SH-SY5Y (cell line): ENCODE measurements around the gene SLC29A4.

Experiments used
- GATA2 ChIP-seq: IDR thresholded peaks from 2 replicates; pipeline ENCODE4 v1.6.1; 2011; ENCODE audit warnings: mild to moderate bottlenecking, low read depth, low read length
- GATA3 ChIP-seq: IDR thresholded peaks from 2 replicates; pipeline ENCODE4 v1.6.1; 2011; ENCODE audit warnings: low read depth, mild to moderate bottlenecking, low read length, moderate library complexity

SLC29A4 gene

DNA sequence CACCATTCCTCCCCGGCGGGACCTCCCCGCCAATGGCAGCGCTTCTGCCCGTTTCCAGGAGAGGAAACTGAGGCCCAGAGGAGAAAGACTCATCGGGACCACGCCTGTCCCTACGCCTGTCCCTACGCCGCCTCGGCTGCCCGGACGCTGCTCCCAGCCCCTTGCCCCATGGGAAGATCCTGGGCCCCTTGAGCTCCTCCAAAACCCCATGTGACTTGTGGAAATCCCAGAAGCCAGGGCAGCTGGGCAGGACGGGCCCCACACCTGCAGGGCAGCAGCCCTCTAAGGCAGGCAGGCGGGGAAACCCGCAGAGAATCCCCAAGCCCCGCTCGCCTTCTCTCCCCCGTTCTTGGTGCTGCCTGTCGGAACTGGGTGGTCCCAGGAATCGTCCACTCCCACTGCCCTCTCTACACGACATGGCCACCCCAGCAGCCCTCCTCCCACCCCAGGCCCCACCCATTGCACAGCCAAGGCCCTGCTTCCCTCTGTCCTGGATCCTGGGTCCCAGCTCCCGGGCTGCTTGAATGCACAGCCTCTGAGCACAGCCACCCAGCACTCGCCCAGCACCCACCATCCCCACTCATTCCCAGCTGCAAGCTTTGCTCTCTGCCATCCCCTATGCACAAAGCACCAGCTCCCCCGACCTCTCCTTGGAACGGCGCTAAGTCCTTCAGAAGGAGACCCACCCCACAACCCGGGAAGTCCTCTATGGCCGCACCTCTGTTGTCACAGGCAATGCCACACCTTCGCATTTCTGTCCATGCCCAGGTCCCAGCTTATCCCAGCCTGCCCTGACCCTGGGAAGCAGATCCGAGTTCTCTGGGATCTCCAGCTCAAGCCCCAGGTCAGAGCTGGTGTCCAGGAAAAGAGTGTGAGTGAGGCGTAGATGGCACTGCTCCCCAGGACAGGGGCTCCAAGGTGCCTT, 50.6 kb downstream of the SLC29A4 start:
- no peak for TF ChIP-seq GATA2
- TF ChIP-seq GATA3 = no peak

DNA sequence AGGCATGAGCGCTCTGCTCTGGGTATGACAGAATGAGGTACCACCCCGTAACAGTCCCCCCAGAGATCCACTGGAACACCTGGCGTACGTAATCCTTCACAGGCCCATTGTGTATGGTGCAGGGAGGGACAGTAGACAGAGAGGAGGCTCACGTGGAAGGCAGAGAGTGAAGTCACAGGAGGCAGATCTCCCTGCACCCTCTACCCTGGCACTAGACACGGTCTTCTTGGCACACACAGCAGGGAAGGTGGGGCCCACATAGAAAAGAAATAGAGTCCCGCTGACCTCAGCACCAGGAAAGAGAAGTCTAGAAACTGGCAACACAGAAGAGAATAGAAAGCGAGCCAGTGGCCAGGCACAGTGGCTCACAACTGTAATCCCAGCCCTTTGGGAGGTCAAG, 51.9 kb downstream of the SLC29A4 start:
- no peak for TF ChIP-seq GATA3
- TF ChIP-seq GATA2 = no peak

DNA sequence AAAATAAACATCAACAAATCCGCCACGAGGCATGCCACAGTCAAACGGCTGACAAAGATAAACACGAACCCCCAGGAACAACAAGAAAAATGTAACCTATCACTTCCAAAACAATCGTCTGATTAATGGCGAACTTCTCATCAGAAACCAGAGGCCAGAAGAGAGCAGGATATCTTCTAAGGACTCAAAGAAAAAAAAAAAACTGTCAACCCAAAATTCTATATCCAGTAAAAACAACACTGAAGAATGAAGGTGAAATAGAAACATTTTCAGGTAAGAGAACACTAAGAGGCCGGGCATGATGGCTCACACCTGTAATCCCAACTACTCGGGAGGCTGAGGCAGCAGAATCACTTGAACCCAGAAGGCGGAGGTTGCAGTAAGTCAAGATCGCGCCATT, 54.3 kb downstream of the SLC29A4 start:
- TF ChIP-seq GATA3 (no peak), GATA2 (no peak)

DNA sequence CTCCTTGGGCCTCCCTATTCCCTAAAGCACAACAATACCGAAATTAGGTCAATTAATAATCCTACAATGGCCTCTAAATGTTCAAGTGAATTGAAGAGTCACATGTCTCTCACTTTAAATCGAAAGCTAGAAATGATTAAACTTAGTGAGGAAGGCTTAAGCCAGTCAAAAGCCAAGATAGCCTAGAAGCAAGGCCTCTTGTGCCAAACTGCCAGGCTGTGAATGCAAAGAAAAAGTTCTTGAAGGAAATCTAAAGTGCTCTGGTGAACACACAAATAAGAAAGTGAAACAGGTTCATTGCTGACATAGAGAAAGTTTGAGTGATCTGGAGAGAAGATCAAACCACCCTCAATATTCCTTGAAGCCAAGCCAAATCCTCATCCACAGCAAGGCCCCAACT, 57.2 kb downstream of the SLC29A4 start:
- no peak for TF ChIP-seq GATA2
- no peak for TF ChIP-seq GATA3

DNA sequence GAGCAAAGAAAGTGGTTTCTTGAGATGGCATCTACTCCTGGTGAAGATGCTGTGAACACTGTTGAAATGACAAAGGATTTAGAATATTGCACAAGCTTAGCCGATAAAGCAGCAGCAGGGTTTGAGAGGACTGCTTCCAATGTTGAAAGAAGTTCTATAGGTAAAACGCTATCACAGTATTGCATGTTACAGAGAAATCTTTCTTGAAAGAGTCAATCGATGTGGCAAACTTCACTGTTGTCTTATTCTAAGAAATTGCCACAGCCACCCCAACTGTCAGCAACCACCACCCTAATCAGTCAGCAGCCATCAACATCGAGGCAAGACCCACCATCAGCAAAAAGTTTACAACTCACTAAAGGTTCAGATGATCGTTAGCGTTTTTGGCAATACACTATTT, 59.9 kb downstream of the SLC29A4 start:
- TF ChIP-seq GATA2 = no peak
- no peak for TF ChIP-seq GATA3

DNA sequence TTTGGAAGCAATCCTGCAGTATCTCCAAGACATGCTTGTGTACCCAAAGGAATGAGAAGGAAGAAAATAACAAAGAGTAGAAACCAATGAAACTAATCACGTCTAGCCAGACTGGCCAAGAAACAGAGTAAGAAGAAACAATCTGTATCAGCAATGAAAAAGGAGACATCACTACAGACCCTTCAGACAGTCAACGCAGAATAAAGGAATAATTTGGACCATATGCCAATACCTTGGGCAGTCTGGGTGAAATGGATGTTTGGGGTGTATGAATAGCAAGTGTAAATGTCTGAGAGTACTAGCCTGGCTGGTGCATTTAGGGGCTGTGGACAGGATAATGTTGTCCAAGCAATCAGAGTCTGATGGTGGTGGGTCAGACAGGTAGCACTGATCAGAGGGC, 61.1 kb downstream of the SLC29A4 start:
- TF ChIP-seq GATA2 (no peak), GATA3 (no peak)

DNA sequence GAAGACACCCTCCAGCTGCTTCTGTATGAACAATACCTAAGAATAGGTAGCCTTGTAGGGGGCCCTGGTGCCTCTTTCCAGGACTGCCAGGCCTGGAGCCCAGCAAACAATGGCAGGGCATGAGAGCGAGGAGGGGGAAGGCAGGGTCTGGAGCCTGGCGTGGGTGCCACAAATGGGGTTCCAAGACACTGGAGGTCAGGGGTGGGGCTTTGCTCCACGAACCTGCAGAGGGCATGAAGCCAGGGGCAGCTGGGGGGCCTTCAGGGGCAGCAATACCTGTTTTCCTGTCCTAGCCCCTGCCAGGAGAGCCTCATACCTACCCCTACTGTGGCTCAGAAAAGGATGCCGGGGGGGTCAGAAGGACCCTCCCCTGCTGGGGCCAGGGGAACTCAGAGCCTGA, 61.6 kb downstream of the SLC29A4 start:
- TF ChIP-seq GATA2 = no peak
- no peak for TF ChIP-seq GATA3

DNA sequence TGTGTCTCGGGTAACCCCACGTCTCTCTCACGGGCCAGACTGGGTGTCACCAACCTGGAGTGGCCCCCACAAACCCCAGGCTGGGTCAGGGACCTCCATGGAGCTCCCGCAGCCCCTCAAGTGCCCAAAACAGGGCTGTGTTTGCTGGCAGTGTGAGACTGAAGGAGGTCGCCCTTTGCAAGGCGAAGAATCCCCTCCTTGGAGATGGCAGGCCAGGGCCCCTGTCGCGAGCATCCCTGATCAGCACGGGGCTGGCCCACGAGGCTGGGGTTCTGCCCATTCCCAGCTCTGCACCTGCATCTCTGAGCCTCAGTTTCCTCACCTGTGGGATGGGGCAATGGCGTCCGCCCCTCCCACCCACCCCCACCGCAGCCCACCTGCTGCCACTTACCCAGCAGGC, 62.4 kb downstream of the SLC29A4 start:
- TF ChIP-seq GATA3 (no peak), GATA2 (no peak)

DNA sequence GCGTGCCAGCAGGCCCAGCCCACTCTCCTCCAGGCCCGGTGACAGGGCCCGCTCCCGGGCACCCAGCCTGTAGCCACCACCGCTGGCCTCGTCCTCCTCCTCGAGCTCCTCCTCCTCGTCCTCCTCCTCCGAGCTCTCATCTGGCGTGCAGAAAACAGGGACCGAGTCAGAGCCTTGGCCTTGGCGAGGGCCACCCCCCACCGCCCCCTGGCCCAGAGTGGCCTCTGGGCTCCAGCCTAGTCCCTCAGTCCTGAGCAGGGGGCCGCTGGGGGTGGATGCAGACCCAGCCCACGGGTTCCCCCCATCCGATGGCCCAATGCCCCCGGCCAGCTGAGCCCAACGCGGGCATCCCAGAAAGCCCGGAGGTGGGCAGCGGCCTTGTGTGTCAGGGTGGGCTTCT, 62.9 kb downstream of the SLC29A4 start:
- TF ChIP-seq GATA3 = no peak
- TF ChIP-seq GATA2 = no peak

DNA sequence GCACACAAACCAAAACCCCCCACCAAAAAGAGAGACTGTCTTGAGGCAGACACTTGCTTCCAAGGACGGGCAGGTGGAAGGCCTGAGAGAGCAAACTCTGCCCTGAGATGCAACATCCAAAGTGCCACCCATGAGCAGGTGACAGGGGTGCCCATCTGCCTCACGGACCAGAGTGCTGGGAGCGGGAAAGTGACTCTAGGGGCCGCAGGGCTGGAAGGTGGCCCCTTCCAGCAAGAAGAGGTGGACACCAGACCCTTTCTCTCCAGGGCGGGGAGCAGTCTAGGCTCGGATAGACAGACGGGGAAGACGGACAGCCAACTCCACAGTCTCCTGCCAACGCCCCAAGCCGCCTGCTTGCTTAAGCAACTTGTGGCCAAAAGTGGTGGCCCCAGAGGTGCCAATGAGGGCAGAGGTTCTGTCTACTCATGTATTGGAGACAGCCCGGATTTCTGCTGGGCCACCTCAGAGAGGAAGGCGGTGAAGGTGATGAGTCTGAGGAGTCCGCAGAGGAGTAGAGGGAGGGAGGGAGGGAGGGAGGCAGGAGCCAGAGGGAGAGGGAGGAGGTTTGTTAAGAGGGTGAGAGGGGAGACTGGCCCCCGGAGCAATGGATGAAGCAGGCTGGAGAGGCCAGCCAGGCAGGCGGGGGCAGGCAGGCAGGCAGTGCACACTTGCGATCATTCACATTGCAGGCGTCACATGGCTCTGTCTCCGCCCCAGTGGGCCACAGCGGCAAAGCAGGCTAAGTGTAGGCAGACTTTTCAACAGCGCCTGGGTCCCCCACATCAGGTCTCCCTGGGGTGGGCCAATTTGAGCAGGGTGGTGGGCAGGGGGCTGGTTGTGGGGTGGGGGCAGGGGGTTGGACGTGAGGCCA, 65.6 kb downstream of the SLC29A4 start:
- TF ChIP-seq GATA2 = no peak
- no peak for TF ChIP-seq GATA3

DNA sequence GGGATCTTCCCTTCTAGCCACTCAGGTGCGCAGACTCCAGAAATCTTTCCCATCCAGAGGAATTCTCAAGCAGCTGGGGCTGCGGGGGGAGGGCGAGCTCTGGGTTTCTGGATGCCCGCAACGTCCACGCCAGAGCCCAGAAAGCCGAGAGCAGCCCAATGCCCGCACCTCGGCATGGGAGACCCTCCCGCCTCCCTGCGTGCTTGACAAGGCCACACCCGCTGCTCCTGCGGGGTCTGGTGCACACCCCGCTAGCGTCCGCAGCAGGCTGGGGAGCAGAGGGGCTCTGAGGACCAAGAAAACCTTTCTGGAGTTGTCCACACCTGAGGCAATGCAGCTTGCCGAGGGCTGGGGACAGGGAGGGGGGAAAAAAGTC, 66.2 kb downstream of the SLC29A4 start:
- TF ChIP-seq GATA2 (no peak), GATA3 (no peak)

DNA sequence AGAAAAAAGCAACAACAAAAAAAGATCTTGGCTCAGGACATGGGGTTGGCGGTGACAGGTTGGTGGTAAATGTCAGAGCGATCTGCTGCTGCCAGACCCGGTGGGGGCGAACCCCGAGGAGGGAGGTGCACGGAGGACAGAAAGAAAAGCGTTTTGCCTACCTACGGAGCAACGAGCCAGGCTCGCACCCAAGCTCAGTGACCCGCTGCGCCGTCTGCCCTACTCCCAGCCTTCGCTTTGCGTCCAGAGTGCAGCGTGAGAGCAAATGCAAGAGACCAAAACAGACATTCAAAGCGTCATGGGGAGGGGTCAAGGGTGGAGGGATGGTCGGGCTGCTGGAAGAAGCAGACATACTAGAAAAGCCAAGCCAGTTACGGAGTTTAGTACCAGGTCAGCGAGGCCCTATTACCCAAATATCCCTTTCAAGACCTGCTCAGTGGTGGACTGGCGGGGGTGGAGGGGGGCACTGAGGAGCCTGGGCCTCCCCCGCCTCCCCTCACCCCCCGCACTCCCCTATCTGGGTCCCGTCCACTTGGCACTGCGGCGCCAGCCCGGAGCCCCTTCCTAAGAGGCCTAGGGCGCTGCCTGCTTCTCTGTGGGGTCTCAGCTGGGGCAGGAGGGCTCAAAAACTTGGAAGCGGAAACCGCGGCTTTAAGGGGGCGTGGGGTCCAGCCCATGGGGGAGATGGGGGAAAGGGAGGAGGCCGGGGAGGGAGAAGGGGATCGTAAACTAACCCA, 66.9 kb downstream of the SLC29A4 start:
- TF ChIP-seq GATA3 (no peak), GATA2 (no peak)

DNA sequence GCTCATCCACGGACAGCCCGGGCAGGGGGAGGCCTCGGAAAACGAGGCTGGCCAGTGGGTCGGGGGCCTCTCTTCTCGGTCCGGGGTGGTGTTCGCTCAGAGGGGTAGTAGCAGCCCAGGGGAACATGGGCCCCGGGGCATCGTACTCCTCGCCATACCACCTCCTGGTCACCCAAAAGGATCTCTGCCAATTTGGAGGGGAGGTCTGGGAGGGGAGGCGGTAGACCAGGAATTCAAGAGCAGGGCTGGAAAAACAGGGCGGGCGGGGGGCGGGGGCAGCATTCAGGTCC, 67.4 kb downstream of the SLC29A4 start:
- TF ChIP-seq GATA2 = no peak
- no peak for TF ChIP-seq GATA3

DNA sequence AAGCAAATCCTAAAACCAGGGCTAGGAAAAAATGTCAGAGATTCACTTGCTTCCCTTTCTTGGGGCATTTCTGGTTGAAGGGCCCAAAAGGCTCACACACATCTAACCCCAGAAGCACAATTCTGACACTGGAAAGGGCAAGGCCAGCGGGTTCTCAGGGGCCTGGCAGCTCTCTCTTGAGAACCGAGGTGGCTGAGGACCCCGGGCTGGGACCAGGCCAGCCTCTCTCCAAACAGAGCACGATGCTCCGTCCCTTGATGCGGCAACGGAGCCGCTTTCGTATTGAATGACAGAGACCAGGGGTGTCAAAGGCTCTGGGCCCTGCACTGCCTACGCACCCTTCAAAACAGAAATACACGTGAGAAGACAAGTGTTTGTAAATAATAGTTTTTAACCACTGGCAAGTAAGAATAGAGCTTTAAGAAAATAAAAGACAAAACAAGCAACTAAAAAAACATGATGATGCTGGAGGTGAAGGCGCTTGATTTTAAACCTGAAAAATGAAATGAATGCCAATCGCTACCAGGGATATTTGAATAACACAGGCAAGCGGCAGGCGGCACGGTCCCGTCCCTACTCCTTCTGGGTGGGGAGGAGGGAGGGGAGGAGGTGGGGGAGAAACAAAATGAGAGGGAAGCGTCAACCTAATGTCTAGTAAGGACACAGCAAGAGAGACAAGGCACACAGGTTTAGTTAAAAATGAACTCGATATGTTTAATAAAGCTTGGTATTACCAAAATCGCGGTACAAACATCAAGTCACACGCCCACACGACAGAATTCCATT, 68.0 kb downstream of the SLC29A4 start:
- TF ChIP-seq GATA2 (no peak), GATA3 (no peak)
